HFFc6 (cell line): Measurements from ENCODE around the gene METTL23. TPM values are rescaled to one million over a fixed set of nuclear protein-coding genes. Genes with fewer than 3 reads are reported as not detected.
A peak's percentile ranks its signal among the peaks of the same experiment; 100 is the strongest.

Source experiments
- DNase-seq: peaks from one replicate; pipeline ENCODE4 v3.0.0-alpha.2; 2018
- H3K27ac Mint-ChIP-seq: 2 replicates; pipeline ENCODE4 v1.8.0; 2020; ENCODE audit warnings: mild to moderate bottlenecking, mixed read lengths
- H3K27me3 Mint-ChIP-seq: 2 replicates; pipeline ENCODE4 v1.8.0; 2021; ENCODE audit warnings: mild to moderate bottlenecking, moderate library complexity, mixed read lengths; ENCODE audit not compliant: insufficient read depth
- H3K36me3 Mint-ChIP-seq: 2 replicates; pipeline ENCODE4 v1.8.0; 2021; ENCODE audit warnings: low read depth, mixed read lengths
- H3K4me1 Mint-ChIP-seq: 2 replicates; pipeline ENCODE4 v1.8.0; 2020; ENCODE audit warnings: low read depth, mixed read lengths
- H3K4me3 Mint-ChIP-seq: 2 replicates; pipeline ENCODE4 v1.8.0; 2020; ENCODE audit warnings: mild to moderate bottlenecking, moderate library complexity, mixed read lengths
- H3K9me3 Mint-ChIP-seq: 2 replicates; pipeline ENCODE4 v1.8.0; 2020; ENCODE audit warnings: mild to moderate bottlenecking, mixed read lengths
- total RNA-seq, 6 experiments: library from RNA; stranded (reverse); fragmentation: NEBNext Ultra II Directional; extraction: Animal tissue kit (Norgen Biotek cat#: 25700); gene quantifications; 2 replicates in 1 of 6; 3 replicates in 5 of 6; pipeline ENCODE4 v1.2.3, GENCODE V29; 2021
- TF ChIP-seq, protein P1 (sequence below): fragments of 200-600 bp; sonication (generic); IDR thresholded peaks from 2 replicates; pipeline ENCODE4 v1.5.0; 2021; ENCODE audit warnings: antibody characterized with exemption, mild to moderate bottlenecking

METTL23 gene
- total RNA-seq, 6 experiments from 2014 or later, result 30.1 to 32.8 (median 31.1) TPM

DNA sequence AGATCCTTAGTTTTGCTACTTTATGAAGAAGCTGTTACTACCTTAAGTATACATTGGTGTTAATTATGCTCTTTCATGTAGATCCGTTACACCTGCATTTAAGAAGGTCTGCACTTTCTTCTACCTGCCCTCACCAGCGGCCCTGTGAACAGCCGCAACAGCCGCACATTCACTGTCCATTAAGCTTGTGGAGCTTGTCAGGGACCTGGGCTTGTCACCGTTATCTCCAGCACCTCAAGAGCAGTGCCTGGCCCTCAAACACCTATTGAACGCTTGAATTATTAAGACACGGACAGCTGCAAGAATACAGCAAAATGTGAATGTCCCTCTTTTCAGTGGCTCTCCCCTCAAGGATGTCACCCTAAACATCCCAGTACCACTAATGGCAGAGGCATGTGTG lies 12.9 kb upstream of the METTL23 start:
- H3K27me3 Mint-ChIP-seq, result peaks cover 14% of the 10 kb centered on the region
- H3K36me3 Mint-ChIP-seq, result peaks cover 42% of the 10 kb centered on the region
- peak overlapping the region; percentile 43; the same call in 1 of the 2 replicates for H3K27ac Mint-ChIP-seq
- no peak for DNase-seq
- no peaks in the 10 kb centered on the region for H3K9me3 Mint-ChIP-seq
- H3K4me1 Mint-ChIP-seq, result peaks cover 67% of the 10 kb centered on the region
- TF ChIP-seq, protein P1, sequence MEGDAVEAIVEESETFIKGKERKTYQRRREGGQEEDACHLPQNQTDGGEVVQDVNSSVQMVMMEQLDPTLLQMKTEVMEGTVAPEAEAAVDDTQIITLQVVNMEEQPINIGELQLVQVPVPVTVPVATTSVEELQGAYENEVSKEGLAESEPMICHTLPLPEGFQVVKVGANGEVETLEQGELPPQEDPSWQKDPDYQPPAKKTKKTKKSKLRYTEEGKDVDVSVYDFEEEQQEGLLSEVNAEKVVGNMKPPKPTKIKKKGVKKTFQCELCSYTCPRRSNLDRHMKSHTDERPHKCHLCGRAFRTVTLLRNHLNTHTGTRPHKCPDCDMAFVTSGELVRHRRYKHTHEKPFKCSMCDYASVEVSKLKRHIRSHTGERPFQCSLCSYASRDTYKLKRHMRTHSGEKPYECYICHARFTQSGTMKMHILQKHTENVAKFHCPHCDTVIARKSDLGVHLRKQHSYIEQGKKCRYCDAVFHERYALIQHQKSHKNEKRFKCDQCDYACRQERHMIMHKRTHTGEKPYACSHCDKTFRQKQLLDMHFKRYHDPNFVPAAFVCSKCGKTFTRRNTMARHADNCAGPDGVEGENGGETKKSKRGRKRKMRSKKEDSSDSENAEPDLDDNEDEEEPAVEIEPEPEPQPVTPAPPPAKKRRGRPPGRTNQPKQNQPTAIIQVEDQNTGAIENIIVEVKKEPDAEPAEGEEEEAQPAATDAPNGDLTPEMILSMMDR, result no peak
- H3K4me3 Mint-ChIP-seq, result no peak overlapping the region

DNA sequence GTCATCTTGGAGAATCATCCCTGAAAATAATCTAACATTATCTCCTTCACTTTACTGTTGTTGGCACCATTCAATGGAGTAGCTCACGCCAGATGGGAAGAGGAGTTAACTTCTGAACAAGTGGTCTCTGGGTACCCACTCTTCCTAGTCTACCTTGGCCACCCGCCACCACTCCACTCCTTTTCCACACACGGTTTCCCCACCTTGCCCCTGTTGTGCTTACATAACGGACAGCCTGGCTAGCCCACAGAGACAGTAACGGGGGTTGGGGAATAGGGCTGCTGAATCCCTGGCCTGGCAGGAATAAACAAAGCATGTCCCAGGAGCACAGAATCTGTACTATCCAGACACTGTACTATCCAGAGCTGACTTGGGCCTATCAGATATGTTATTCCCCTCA lies 12.3 kb upstream of the METTL23 start:
- TF ChIP-seq, protein P1, result no peak
- peaks cover 14% of the 10 kb centered on the region for H3K27me3 Mint-ChIP-seq
- no peaks in the 10 kb centered on the region for H3K9me3 Mint-ChIP-seq
- DNase-seq, result no peak
- H3K27ac Mint-ChIP-seq, result peak overlapping the region; percentile 43
- H3K36me3 Mint-ChIP-seq, result peaks cover 46% of the 10 kb centered on the region
- H3K4me1 Mint-ChIP-seq, result peaks cover 64% of the 10 kb centered on the region
- no peak overlapping the region for H3K4me3 Mint-ChIP-seq

- peak overlapping the region; percentile 98 for H3K27ac Mint-ChIP-seq
- peak; percentile 50 for DNase-seq
- H3K36me3 Mint-ChIP-seq, result peaks cover 46% of the 10 kb centered on the region
- TF ChIP-seq, protein P1, result peak; percentile 96
- peaks cover 61% of the 10 kb centered on the region for H3K4me1 Mint-ChIP-seq
- no peaks in the 10 kb centered on the region for H3K9me3 Mint-ChIP-seq
- peak overlapping the region; percentile 72 for H3K4me3 Mint-ChIP-seq
- H3K27me3 Mint-ChIP-seq, result peaks cover 8% of the 10 kb centered on the region
These were observed 11.7 kb upstream of the METTL23 start for GRCh38 chr17:76714822-76715495.

- DNase-seq, result no peak
- Mint-ChIP-seq H3K36me3 (peaks cover 49% of the 10 kb centered on the region), H3K27ac (peak overlapping the region; percentile 98), H3K27me3 (peaks cover 5% of the 10 kb centered on the region), H3K4me1 (peaks cover 61% of the 10 kb centered on the region), H3K9me3 (no peaks in the 10 kb centered on the region), H3K4me3 (no peak overlapping the region; the same call in 1 of the 2 replicates)
- TF ChIP-seq, protein P1, result no peak
These were observed 11.2 kb upstream of the METTL23 start for GRCh38 chr17:76715496-76715830.

DNA sequence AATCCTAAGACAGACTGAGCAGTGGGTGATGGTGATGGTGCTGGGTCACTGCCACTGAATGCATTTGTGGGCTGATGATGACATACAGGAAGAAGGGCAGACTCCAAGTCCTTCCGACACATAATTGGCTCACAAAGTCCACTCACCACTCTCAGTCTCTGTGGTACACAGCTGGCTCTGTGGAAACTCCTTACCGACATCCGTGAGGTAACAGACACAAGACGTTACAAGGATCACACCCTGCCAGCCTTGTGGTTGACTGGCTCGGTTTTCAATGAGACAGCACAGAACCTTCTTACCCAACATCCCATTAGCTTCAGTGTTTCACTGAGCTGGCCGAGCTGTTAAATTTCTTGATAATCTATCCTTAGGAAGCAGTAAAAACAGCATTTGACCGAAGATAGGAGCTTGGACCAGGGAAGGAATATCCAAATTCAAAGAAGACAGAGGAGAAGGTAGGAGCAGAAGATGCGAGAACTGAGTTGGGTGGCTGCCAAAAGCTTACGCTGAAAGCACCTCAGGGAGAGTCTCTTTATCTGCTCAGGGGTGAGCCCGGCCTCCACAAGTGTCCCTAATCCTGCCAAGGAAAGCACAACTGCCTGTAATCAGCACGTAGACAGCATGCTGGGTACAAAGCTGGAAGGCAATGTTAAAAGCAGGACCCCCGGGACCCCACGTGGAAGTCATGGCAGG lies 10.3 kb upstream of the METTL23 start:
- H3K27me3 Mint-ChIP-seq, result peaks cover 5% of the 10 kb centered on the region
- peak; percentile 99 for DNase-seq
- H3K9me3 Mint-ChIP-seq, result no peaks in the 10 kb centered on the region
- TF ChIP-seq, protein P1, result no peak
- H3K4me3 Mint-ChIP-seq, result peak overlapping the region; percentile 81
- peaks cover 55% of the 10 kb centered on the region for H3K36me3 Mint-ChIP-seq
- H3K27ac Mint-ChIP-seq, result peak overlapping the region; percentile 98
- H3K4me1 Mint-ChIP-seq, result peaks cover 57% of the 10 kb centered on the region
